Stimulated activated CD8-positive, alpha-beta memory T cell treated with anti-CD3 and anti-CD28 coated beads, Interleukin-2, amount 100 ng/mL, for 1 hour (primary cell): Measurements from ENCODE around the gene EHF.

Source experiments
- DNase-seq, 2 donors: peaks; one replicate each; pipeline ENCODE4 v3.0.0-alpha.2; 2020; ENCODE audit warnings: low read depth in 2 of 2

The EHF gene

GRCh38 chr11:34644669-34645406 is 23.9 kb downstream of the EHF start:
- no peak for DNase-seq

- no peak for DNase-seq
Measured at GRCh38 chr11:34646431-34646830, 25.5 kb downstream of the EHF start.

GRCh38 chr11:34647131-34647530 is 26.2 kb downstream of the EHF start:
- DNase-seq, result no peak

GRCh38 chr11:34647532-34647931 is 26.6 kb downstream of the EHF start:
- DNase-seq, result no peak

- DNase-seq, result no peak
Measured at GRCh38 chr11:34648036-34648435, 27.1 kb downstream of the EHF start.

- DNase-seq, result no peak
Measured at GRCh38 chr11:34649597-34649996, 28.7 kb downstream of the EHF start.

- DNase-seq, result peak; percentile 32 to 45
Measured at GRCh38 chr11:34650528-34650927, 29.6 kb downstream of the EHF start.

GRCh38 chr11:34651551-34651950 is 30.7 kb downstream of the EHF start:
- DNase-seq, result no peak

- DNase-seq, result no peak
Measured at GRCh38 chr11:34652191-34652973, 31.5 kb downstream of the EHF start.

- no peak for DNase-seq
Measured at GRCh38 chr11:34653031-34653430, 32.1 kb downstream of the EHF start.

GRCh38 chr11:34653851-34654482 is 33.1 kb downstream of the EHF start:
- DNase-seq, result no peak

- DNase-seq, result no peak
Measured at GRCh38 chr11:34654483-34655334, 33.8 kb downstream of the EHF start.

GRCh38 chr11:34655335-34656008 is 34.6 kb downstream of the EHF start:
- no peak for DNase-seq

GRCh38 chr11:34656062-34656720 is 35.3 kb downstream of the EHF start:
- DNase-seq, result no peak

- DNase-seq, result no peak
Measured at GRCh38 chr11:34658071-34659015, 37.5 kb downstream of the EHF start.

- no peak for DNase-seq
Measured at GRCh38 chr11:34659096-34659733, 38.3 kb downstream of the EHF start.

GRCh38 chr11:34665077-34665835 is 44.4 kb downstream of the EHF start:
- no peak for DNase-seq
